Measurements from ENCODE around the gene PTPRD.

The PTPRD gene

DNA sequence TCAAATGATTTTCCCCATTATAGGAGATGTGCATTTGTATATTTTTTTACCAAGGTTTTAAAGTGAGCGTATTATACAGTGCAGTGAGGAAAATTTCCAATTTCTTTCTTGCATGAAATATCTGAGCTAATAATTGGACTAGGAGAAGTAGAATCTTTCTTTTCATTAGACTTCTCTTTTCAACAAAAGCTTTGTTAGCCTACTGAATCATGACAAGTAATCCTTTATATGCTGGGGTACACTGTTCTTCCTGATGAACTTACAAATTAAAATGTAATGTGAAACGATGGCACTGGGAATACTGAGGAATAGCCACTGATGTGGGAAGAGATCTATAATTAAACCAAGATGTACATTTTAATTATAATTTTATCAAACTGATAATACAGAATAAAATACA lies 829.6 kb downstream of the PTPRD start:
- in situ Hi-C loops (cut with MboI; ENCODE audit: low sequenced_read_pairs), result no loop called here

DNA sequence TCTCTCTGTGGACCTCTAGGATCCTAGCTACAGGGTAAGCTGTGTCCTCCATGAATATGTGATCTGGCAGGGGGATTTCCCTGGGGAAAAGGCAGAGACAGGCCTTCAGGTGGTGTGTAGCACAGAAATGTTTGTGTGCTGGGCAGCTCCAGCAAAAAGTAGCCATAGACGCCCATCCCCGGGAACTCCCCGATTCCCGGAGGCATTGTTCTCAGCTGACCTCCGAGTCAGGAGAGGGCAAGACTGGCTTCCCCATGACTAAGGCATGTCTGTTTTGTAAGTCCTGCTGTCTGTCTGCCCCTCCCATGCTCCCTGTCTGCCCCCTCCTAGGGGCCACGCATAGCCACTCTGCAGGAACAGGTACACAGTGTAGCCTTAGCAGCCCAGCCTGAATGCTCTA lies 834.5 kb downstream of the PTPRD start:
- in situ Hi-C loops (cut with MboI; ENCODE audit: low sequenced_read_pairs), result no loop called here

GRCh38 chr9:9774471-9774870 lies 838.3 kb downstream of the PTPRD start:
- in situ Hi-C loops (cut with MboI; ENCODE audit: low sequenced_read_pairs), result no loop called here

DNA sequence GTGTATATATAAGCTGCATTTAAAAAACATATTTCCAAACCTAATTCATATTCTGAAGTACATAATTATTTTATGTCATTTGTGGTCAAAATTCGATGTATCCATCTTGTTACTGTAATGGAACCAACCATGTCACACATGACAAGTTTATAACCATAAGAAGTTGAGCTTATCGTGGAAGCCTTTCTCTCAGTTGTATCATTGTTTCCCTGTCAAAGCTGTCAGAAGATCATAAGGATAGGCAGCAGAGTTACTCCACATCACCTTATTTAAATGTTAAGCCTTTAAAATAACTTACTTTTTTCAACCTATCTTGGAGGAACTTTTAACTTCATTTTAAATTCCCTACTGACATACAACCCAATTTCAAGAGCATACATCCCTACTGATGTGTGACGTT lies 841.5 kb downstream of the PTPRD start:
- in situ Hi-C loops (cut with MboI; ENCODE audit: low sequenced_read_pairs), result no loop called here

GRCh38 chr9:9764821-9765220 lies 848.0 kb downstream of the PTPRD start:
- in situ Hi-C loops (cut with MboI; ENCODE audit: low sequenced_read_pairs), result no loop called here

DNA sequence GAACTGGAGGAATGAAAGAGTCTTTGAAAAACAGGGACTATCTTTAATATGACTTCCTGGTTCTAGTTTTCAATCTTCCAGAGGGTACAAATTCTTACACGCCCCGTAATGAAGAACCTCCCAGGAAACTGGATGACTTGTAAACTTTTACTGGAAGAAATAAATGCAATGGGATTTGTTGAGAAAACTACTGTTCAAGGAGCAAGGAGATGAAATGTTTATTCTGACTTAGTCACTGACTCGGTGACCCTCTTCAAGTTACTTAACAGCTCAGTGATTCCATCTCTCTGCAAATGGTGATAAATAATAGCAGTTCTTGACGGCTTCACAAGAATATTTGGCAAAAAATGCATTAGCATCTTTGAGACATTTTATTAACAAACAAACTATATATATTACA lies 858.6 kb downstream of the PTPRD start:
- in situ Hi-C loops (cut with MboI; ENCODE audit: low sequenced_read_pairs), result no loop called here

GRCh38 chr9:9753266-9753665 lies 859.5 kb downstream of the PTPRD start:
- in situ Hi-C loops (cut with MboI; ENCODE audit: low sequenced_read_pairs), result no loop called here

DNA sequence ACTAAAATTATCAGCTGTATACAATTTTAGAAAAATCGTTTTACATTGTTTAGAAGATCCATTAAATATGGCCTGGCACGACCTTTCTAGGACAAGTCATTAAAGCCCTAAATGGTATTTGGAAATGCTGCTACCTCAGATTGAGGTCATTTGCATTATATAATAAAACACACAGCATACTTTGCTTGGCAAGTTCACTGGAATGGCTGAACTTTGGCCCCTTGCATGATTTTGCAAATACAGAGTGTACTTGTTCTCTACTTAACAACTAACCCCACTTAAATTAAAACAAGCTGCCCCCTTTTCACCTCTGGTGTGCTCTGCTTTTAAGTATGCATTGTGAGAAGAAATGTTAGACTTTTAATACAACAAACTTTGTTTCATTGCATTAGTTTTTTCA lies 860.1 kb downstream of the PTPRD start:
- in situ Hi-C loops (cut with MboI; ENCODE audit: low sequenced_read_pairs), result no loop called here

GRCh38 chr9:9751996-9752395 lies 860.8 kb downstream of the PTPRD start:
- in situ Hi-C loops (cut with MboI; ENCODE audit: low sequenced_read_pairs), result no loop called here

DNA sequence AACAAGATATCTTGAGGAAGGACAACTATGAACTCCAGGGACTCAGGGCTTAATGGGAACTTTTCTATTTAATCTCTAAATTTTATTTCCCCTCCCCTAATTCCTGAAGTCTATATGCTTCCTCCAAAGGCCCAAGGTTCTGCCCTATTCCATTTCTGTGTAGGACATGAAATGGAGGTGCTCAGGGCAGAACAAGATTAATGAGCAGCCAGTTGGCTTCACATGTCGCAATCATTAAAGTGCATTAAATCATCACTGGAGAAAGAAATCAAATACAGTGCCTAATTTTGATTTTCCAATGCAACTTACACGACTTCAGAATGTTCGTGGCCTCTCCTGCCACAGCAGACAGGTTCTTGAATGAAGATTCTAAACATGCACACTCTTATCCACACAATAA lies 862.1 kb downstream of the PTPRD start:
- in situ Hi-C loops (cut with MboI; ENCODE audit: low sequenced_read_pairs), result no loop called here

DNA sequence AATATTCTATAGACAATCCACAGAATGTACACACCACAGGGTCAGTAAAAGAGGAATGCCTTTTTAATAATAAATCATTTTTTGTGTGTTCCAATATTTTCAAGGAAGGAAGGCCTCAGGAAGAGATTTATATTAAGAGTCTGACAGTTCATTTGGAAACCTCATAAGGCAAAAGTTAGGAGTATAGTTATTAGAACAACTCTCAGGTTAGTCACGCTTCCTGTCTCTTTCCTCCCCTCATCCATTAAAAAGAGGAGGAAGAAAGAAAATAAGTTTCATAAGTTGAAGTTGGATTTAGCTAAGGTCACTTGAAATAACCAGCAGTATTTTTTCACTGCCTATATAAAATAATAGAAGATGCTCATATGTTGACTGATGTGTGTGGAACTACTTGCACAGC lies 863.2 kb downstream of the PTPRD start:
- in situ Hi-C loops (cut with MboI; ENCODE audit: low sequenced_read_pairs), result no loop called here

DNA sequence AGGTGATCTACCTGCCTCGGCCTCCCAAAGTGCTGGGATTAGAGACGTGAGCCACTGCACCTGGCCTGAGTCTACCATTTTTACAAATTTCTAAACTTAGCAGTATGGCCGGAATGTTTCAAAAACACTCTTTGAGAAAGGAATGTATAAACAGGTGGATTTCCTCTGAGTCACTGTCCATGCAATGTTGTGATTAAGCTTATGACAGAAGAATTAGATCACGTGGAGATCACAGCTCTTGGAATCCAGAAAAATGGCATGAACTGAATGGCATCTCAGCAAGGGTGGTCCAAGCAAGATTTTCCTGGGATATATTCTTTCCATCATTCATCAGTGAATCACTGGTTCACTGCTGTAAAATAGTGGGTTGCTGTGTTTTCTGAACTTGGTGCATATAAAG lies 865.0 kb downstream of the PTPRD start:
- in situ Hi-C loops (cut with MboI; ENCODE audit: low sequenced_read_pairs), result no loop called here

DNA sequence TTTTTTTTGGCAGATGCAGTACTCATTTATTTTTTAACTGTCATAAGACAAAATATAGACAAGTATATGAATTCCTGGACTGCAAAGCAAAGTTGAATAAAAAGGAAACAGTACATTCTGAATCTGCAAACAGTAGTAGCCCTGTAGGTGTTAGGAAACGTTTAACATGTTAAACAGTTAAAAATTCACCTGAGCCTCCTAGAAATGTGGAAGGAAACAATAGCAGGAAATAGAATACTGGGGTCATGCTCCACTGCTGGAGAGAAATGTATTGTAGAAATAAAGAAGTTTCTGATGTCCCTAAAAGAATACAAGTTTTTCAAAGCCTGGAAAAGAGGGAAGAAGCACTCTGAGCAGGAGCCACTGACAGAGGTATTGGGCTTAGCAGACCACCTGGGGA lies 866.0 kb downstream of the PTPRD start:
- in situ Hi-C loops (cut with MboI; ENCODE audit: low sequenced_read_pairs), result no loop called here

GRCh38 chr9:9743822-9744221 lies 869.0 kb downstream of the PTPRD start:
- in situ Hi-C loops (cut with MboI; ENCODE audit: low sequenced_read_pairs), result no loop called here

GRCh38 chr9:9730174-9730573 lies 882.6 kb downstream of the PTPRD start:
- in situ Hi-C loops (cut with MboI; ENCODE audit: low sequenced_read_pairs), result no loop called here

DNA sequence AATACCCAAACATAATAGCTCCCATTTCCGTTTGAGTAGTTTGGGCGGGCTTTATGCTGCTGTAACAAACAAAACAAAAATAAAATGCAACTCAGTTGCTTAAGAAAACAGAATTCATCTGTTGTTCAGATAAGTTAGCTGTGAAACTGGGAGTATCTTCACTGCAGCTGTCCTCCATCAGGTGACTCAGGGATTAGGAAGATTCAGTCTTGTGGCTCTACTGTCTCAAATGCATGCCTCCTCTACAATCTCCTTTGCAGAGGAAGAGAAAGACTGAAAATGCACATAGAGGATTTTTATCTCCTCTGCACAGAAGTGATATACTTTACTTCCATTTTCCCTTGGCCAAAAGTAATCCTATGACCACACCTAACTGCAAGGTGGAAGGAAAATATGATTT lies 883.7 kb downstream of the PTPRD start:
- in situ Hi-C loops (cut with MboI; ENCODE audit: low sequenced_read_pairs), result no loop called here

DNA sequence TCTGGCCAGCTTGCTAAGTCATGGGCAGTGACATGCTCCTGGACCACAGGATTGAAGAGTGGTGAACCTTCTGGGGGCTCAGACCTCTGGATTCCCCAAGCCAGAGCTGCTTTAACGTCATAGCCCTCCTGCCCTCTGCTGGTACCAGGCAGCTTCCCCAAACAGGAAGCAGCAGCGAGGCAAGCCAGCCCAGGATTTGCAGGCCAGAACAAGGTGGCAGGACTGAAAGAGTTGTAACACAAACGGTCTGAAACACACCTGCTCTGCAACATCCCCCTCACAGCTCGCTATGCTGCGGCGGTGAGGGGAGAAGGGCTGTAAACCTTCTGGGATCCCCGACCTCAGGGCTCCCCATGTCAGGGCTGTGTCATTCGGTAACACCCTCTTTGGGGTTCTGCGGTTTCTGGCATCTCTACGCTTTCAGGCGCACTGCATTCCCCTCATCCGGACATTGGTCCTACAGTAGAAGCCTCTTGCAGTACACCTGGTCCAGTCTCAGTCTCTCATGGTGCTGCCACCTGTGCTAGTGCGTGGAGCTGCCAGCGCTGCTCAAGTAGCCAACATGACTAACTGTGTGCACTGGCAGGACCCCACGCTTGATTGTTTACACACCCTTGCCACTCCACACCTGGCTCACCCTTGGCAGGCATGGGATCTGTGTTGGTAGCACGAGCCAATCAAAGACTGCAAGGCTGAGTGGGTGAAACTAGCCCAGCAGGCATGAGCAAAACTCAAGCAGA lies 893.3 kb downstream of the PTPRD start:
- in situ Hi-C loops (cut with MboI; ENCODE audit: low sequenced_read_pairs), result no loop called here

DNA sequence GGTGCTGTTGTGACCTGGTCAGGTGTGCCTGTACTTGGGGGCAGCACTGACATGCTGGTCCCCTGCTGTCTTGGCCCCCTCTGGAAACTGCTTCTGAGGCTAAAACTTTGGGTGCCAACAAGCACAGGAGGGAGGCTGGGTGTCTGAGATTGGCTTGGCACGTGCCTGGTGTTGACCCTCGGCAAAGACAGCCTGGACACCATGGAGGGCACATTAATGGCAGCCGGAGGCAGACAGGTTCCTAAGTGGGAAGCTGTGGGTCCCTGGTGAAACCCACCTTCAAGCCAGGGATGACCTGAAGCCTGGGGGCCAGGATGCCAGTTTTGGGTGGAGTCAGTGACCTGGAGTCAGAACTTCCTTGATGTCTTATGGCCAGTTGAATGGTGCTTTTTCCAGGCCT lies 894.1 kb downstream of the PTPRD start:
- in situ Hi-C loops (cut with MboI; ENCODE audit: low sequenced_read_pairs), result no loop called here

DNA sequence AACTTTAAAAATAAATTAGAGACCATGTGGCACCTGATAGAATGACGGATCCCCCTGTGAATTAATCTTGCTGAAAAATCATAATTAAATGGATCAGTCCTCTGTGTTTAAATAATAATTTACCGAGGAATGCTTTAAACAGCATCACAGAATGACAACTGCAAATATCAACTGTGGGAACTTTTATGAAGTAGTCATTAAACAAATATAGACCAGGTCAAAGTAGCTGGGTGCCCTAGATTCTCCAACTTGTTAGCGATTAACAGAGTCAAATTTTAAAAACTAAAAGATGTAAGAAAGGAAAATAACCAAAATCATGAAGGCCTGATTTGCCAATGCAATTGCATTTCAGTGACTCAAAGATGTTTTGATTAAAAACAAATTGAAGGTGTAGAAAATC lies 933.4 kb downstream of the PTPRD start:
- in situ Hi-C loops (cut with MboI; ENCODE audit: low sequenced_read_pairs), result no loop called here

DNA sequence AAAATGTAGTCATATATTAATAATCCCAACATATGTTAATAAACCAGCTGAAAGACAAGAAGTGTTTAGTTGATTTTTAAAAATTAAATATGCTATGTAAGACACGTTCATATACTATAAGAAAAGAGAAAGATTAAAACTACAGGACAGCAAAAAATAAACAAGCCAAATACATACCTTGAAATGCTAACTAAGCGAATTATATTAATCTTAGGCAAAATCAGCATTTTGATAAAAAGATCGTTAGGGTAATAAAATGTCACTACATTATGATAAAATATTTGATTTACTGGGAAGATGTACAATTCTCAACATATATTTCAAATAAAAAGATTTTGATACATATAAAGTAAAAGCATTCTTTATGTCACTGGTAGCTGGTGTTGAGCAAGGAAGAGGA lies 938.3 kb downstream of the PTPRD start:
- in situ Hi-C loops (cut with MboI; ENCODE audit: low sequenced_read_pairs), result no loop called here

- in situ Hi-C loops (cut with MboI; ENCODE audit: low sequenced_read_pairs), result no loop called here
Observed at GRCh38 chr9:9670454-9670853, 942.3 kb downstream of the PTPRD start.

DNA sequence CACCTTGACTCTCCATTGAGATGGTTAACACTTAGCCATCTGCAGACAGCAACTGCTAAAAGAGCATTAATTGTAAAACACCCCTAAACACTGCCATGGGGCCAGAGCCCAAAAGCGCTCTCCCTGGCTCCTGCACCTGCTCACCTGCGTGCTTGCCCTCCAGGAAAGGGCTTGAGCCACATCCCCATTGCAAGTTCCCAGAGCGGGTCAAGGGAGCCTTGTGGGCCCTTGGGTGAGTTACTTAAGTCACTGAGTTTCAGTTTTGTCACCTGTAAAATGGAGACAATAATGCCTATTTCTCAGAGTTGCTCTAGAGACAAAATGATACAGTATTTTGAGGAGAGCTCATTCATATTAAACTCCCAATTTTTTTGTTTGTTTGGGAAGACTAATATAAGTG lies 967.8 kb downstream of the PTPRD start:
- in situ Hi-C loops (cut with MboI; ENCODE audit: low sequenced_read_pairs), result no loop called here

DNA sequence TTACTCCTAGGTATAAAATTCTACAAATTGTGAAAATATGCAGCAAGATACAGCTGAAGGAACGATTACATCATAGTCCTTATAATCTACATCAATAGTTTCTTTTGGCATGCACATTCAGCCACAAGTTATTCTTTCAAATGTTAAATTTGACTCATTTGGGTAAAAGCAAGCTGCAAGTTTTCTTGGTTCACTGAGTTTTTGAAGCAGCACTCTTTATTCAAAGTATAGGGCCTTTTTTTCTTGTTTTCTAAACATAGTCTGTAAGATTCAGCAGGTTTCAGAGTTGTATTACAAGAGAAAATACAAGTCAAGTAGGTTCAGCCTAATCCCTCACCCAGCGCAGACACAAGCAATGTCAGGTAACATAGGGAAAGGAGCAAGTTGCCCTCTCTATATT lies 981.5 kb downstream of the PTPRD start:
- in situ Hi-C loops (cut with MboI; ENCODE audit: low sequenced_read_pairs), result no loop called here
